ENCODE data around the gene KCNQ1.

The KCNQ1 gene

DNA sequence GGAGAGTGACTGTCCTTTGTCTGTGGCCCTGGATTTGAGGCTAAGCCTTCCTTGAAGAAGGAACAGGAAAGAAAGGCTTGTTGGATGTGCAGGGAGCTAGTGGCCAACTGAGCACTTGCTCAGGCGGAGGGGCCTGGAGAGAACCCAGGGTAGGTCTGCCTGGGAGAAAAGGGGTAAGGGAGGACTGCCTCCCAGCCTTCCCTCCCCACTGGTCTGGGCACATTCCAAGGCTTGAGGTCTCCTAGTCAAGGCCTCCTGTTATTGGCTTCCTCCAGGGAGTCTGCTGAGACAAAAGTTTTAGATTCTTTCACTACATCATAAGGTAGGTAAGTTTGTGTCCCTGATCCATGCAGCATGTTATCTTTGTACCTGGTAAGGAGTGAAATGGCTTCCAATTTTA lies 239.8 kb downstream of the KCNQ1 start:
- no peak for DNase-seq (ENCODE audit: low read depth)

DNA sequence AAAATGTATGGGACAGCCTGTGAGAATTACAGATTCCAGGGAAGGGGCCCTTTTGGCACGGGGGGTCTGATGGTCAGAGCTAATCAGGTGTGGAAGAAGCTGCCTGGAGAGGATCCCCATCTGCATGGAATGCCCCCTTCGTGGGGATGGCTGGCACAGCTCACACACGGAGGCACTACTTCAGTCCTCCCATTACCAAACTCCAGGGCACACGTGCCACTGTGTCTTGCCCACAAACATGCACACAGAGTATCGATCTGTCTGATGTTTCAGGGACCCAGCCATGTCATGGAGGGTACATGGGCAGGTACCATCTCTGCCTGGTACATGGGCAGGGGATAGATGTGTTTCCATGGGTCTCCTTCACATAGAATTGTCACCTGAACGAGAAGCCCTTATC lies 240.2 kb downstream of the KCNQ1 start:
- DNase-seq (ENCODE audit: low read depth): no peak

DNA sequence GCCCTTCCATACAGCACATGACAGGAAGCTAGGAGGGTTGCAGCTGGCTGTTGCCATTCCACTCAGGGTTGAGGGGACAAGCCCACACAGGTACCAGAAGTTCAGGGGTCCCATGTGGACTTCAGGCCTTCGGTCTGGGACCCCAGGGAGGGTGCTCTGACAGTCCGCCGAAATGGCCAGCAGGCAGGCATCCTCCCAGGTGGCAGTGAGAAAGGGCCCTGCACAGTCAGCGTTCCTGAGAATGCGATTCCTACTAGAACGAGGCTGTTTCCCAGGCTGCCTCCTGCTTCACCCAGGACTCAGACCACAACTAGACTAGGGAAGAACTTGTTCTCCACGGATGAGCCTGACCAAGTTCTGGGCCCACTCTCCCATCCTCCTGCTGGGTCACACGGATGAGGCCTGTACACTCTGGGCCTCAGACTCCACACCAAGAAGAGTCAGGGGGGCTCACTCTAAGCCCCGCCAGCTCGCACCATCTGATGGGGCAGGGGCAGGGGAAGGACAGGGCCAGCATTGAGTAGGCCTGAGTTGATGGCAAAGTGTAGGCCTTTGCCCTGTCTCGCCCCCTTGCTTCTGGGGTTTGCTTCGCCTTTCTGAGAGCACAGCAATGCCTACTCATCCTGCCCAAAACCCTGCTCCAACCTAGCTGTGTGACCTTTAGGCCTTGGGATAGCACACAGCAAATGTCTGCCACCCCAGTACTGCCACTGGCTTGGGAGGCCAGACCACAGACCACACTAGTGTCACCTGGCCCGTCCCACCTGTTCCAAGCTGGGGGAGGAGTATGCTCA lies 241.0 kb downstream of the KCNQ1 start:
- DNase-seq (ENCODE audit: low read depth): no peak

DNA sequence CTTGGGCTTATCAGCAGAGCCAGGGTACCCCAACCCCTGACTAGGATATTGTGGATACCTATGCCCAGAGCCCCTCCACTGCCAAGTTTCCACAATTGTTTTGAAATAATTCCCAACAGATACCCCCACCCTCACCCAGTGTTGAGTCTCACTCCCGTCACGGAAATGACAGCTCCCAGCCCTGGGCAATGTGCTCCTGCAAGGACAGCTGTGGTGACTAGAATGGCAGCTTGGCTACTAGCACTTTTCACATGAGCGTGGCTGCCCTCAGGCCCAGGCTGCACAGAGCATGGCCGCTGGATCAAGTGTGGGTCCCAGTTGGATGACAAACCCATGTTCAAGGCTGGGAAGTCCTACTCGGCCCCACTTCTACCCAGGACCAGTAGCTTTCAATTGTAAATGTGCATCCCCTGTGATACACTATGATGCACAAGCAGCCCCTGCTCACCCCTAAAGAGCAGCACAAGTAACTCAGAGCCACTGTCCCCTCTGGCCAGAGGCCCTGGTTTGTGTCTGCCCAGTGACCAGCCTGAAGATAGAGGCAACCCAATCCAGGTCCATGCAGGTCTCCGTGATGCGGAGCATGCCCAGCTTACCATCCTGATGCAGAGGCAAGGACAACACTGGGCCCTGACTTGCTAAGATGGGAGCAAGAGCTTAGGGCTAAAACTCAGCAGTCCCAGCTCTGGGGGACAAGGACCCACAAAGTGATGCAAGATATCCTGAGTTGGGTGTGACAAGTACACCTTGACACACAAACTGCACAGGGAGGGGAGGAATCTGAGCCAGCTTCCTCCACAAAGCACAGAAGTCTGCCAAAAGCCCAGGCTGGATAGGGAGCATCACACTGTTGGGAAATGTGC lies 241.8 kb downstream of the KCNQ1 start:
- no peak for DNase-seq (ENCODE audit: low read depth)

DNA sequence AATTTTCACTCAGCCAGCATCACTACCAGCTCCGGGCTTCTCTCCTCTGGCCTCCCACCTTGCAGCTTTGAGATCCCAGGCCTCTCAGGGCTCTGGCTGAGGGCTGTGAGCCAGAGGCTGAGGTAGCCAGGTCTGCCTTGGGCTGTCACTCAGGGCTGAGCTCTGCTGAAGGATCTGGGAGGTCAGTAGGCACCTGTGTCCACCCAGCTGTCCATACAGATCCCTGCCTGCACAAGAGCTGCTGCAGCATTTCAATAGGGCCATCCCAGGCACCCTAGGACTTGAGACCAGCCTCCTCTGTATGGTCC lies 242.4 kb downstream of the KCNQ1 start:
- DNase-seq (ENCODE audit: low read depth): no peak

DNA sequence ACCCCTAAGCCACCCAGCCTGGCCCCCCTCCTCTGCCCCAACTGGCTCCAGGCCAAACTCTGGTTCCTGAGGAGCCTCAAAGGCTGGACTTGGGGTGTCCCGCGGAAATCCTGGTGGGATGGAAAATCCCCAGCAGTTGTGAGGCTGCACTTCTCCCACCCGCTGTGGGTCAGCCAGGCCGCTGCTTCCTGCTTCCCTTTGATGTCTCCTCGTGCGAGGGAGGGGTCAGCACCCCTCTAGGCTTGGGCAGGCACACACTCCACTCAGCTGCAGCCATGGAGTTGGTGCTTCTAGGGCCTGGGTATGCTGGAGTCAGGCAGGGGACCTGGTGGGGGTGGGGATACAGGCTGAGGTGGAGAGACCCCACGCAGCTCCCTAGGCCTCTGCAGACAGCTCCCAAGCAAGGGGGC lies 243.0 kb downstream of the KCNQ1 start:
- no peak for DNase-seq (ENCODE audit: low read depth)

DNA sequence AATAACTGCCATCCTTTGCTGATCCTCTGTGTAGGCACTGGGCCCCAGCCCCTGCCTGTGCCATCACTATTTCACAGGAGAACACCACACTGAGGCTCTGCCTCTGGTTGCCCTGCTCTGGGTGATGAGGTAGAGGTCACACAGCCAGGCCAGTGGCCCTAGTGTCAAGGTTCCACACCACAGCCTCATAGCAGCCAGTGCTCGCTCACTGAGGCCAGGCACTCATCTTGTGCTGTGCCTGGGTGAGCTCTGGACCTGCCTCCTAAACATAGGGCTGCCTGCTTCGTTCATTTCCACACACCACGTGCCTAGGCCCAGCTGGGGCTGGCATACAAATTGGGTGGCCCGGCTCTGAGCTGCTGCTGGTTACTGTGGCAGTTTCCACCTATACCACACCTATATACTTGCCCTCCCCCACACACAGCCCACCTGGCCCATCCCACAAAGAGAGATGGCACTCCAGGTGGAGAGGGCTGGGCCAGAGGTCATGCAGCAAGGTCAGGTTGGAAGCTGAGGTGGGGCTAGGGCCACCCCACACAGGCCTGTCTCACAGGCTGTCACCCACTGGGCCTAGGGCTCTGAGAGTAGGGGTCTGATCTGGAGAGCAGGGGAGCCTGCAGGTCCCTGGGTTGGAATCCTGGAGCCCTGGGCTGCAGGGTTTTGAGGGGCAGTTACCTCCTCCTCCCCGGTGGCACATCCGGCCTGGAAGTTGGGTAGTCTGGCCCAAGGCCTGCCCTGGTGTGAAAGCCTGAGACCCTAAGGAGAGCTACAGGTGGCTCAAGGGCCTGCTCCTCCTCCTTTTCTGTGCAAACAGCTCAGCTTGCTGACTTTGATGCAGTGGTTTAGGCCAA lies 243.8 kb downstream of the KCNQ1 start:
- DNase-seq (ENCODE audit: low read depth): no peak

DNA sequence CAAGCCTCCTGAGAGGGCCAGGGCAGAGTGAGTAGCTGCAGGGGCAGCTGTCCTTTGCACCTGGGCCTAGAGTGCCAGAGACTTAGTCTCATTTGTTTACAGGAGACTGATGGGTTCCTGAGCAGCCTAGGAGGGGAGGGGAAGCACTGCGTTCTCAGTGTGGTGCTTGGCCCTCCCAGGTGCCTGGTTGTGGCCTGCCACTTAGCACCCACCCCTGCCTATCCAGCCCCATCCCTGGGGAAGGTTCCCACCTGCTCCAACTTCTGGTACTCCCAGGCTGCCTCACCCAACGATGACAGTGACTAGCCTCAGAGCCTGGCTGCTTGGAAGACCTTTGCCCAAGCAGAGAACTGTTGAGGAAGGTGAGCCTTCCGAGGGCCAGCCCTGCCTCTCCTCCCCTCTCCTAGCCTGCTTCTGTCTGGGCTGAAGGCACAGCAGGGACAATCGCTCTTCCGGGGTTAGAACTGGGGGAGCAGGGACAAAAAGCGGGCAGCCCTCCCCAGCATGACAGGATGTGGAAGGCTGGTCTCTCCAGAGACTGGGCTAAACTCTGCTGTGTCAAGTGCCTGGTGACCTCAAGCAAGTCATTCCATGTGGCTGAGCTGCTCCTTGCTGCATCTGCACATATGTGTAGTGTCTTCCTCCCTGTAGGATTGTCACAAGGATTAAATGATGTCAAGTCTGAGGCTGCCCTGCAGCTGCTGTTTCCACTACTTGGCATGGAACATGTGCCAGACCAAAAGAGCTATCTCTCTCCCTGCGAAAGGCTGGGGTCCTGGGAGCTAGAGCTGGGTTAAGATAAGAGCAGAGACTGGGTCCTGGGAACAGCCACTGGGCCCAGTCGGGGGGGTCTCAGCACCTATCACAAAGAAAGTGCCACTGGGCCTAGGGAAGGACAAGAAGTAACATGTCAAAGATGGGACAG lies 245.1 kb downstream of the KCNQ1 start:
- no peak for DNase-seq (ENCODE audit: low read depth)

DNA sequence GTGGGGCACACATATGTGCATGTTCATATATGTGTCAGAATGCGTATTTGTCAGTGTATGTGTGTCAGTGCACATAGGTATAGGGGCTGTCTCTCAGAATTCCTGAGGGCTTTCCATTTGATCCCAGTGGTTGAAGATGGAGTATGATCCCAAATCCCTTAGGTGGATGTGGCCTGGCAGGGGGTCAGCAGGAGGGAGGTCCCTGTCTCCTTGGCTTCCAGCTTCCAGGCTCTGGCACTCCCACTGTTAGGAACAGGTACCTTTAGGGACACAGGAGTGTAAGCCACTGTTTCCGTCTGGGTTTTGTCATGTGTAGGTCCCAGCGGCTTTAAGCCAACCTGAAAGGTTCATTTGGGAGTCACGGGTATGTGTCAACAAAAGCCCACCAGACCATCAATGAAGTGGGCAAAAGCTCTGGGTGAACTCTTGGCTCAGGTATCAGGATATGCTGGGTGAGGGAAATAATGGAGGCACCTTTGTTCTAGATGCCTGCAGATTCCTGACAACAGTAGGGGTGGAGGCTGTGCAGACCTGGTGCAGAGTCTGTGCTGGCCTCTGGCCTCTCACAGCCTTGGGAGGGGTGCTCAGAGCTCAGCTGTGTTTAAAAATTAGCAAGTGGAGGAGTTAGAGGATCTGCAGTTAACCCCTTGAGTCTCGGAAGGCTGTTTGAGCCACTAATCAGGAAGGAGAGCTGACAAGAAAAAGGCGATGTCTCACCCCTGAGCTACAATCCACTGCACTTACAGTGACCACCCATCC lies 246.0 kb downstream of the KCNQ1 start:
- no peak for DNase-seq (ENCODE audit: low read depth)

DNA sequence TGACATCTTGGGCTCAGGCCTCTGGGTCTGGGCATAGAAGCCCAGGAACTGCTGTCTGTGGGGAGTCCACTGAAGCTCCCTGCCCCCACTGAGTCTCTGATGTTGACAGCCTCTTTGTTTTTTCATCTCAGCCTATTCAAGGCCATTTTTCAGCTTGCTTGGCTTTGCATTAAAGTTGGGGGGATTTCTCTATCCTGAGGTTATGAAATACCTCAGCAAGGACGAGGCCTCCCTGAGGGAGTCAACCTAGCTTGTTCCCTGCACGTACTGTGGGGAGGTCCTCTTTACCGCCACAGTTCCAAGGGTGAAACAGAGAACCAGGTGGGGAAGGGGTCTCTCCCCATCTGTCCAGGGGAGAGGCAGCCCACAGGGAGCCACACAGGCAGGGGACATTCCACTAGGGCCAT lies 246.6 kb downstream of the KCNQ1 start:
- no peak for DNase-seq (ENCODE audit: low read depth)

DNA sequence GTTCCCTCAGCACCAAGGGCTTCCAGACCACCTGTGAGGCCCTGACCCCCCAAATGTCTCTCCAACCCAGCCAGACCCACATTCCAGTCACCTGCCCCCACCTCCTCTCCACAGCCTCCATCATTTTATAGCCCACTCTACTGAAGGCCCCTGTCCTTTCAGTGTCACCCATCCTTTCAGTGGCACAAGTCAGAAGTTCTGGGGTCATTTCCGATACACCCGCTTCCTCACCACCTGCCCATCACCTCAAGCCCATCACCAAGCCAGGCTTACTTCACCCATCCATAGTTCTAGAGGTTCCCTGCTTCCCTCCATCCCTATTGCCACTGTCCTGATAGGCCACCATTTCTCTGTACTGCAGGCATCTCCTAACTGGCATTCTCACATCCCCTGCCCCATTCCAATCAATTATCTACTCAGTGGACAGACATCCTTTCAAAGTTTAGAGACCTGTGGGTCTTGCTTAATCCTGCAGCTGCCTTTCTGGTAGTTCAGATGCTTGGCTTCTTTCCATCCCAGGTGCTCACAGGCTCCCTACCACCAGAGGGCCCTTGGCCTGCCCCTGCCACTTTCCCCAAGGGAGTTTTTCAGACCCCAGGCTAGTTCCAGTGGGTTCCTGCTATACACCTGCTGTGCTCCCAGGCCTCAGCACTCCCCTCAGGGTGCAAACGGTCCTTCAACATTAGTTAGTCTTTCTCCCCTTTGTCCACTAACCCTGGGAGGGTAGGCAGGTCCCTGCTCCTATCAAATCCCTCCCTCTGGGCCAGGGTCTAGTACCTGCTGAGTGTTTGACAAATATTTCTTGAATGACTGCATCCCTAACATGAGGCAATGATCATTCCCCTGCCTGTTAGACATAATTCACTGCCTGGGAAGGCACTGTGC lies 247.4 kb downstream of the KCNQ1 start:
- DNase-seq (ENCODE audit: low read depth): no peak

DNA sequence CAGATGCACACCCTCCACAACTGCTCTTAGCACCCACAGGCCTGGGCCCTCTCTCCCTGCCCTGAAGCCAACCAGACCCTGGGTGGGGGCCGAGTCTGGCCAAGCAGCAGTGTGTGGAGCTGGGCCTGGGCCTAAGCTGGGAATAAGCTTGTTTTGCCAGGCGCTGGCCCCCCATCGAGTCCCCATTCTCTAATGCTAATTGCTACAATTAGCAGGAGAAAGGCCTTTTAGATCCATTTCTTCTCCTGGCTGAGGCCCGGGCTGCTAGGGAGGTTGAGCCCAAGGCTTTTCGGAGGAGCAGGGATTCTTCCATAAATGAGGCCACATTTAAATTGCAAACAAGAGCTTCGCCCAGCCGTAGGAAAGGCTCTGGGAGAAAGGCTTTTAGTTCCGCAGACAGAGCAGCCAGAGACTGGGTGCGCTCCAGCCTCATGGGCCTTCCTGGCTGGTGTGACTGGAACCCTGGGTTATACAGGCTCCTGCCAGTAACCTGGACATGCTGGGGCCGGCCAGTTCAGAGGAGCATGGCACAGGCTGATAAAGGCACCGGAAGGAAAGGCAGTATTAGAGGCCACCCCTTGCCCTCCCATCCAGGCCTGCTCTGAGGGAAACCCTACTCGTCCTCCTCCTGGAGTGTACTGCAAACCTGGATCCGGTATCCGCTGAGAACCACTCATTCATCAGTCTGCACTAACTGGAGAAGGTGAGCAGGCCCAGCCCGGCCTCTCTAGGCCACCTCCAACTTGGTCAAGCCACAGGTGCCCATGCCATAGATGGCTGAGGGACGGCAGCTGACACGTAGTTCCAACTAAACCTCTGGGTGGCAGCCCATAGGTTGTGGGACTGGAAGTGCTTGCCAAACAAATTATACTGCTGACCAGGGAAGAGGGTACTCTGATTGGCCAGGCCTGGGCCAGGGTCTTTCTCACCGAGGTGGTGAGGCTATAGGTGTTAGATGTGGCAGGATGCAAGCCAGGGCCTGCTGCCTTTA lies 248.8 kb downstream of the KCNQ1 start:
- no peak for DNase-seq (ENCODE audit: low read depth)

DNA sequence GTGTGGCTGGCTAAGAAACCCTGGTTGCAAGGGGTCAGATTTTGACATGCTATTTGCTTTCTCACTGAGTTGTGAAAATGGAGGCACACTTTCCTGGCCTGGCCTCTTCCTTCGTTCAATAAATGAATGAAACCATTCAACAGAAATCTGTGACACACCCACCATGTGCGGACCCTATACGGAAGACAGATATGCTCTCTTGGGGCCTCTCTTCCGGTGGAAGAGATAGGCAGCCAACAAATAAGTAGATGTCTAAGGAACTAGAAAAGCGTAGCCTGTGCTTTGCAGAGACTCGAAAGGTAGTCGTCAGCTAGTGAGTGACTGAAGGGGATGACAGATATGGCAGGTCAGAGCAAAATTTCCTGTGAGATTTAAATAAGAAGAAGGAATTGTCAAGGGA lies 249.7 kb downstream of the KCNQ1 start:
- DNase-seq (ENCODE audit: low read depth): no peak

DNA sequence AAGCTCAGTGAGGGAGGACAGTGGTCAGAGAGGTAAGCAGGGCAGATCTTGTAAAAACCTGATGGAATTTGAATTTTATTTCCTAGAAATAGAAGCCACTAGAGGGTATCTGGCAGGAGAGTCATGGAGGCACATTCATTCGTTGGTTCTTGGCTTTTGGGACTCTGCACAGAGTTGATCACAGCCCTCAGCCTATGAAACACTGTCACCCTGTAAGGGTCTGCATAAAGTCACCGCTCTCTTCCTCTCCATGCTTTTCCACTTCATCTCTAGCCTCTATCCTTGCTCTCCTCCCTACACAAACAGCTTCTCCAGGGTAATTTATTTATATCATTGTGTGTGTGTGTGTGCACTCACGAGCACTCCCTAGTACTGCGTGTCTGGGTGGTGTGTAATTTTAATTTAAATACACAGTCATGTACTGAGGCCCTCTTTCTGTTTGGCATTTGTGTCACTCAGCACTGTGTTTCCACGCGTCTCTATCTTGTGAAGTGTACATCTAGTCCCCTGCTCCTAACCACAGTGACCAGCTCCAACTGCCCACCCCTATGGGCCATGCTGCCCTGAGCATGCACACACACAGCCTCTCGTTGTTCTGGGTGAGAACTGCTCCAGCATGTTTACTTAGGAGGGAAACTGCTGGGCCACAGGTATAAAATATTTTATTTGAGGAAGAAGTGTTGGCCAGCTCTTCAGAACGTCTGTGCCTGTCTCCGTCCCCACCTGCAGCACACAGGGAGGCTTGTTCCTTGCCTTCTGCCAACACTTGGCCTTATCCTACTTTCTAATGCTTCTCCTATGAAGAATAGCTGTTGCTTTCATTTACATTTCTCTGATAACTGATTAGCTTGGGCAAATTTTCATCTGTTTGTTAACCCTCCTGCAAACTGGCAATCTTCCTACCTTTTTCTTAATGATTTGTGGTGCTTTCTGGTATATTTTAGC lies 250.5 kb downstream of the KCNQ1 start:
- no peak for DNase-seq (ENCODE audit: low read depth)

DNA sequence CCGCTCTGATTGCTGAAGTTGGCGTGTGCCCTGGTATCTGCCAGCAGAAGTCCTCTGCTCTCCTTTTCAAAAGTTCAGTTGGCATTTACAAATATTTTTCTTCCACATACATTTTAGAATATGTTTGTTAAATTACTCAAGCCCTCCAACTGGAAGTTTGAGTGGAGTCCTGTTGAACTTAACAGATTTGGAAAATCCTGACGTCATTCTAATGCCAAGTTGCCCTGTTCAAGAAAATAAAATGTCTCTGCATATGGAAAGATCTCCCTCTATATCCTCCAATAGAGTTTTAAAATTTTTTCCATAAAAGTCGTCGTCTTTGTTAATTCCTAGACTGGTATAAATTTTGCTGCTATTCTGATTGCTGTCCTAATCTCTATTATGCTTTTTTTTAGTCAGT lies 251.6 kb downstream of the KCNQ1 start:
- no peak for DNase-seq (ENCODE audit: low read depth)

DNA sequence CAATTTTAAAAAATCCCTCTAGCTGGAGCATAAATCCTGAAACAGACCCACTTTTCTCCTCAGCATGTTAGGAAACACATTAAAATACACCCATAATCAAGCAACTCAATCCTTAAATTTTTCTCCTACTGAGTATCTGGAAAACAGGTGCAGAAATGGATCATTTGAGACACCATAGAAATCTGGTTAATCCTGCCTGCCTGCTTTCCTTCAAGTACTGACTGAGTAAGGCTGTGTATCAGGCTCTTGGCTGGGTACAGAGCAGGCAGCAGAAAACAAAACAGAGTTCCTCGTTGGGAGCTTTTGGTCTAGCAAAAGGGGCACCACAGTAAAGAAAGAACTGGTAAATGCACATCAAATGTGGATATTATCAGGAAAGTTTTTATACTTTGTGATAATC lies 253.1 kb downstream of the KCNQ1 start:
- DNase-seq (ENCODE audit: low read depth): no peak

Measured in activated T-helper 1 cell treated with Interleukin-2 at 50 U/mL for 16 hours (primary cell).